ENCODE results near the gene HK1.

HK1 gene

GRCh38 chr10:69278446-69278963 is at the start of gene HK1:
Gene HK1, plus strand, starts transcription at chr10:69278496.
- Histone ChIP-seq H3K9me3 (ENCODE audit: control insufficient read depth, low read length) (no peaks in the 10 kb centered on the region), H3K27me3 (ENCODE audit: control insufficient read depth, insufficient read depth, low read length) (no peaks in the 10 kb centered on the region), H3K4me2 (ENCODE audit: low read length) (no peak within 1 kb of the TSS), H3K79me2 (no peaks in the 10 kb centered on the region), H3K9ac (no peak within 1 kb of the TSS), H3K4me3 (ENCODE audit: low read depth, low read length) (no peak within 1 kb of the TSS), H3K27ac (no peak within 1 kb of the TSS), H3K4me1 (no peaks in the 10 kb centered on the region), H3K36me3 (ENCODE audit: control insufficient read depth, insufficient read depth, low read length) (no peaks in the 10 kb centered on the region), H2AFZ (no peak within 1 kb of the TSS)
- TF ChIP-seq CTCF (IDR thresholded peaks at IDR 0.05) = no peak

- H3K4me2 ChIP-seq (ENCODE audit: low read length) = no peak overlapping the region
- H3K27me3 ChIP-seq (ENCODE audit: control insufficient read depth, insufficient read depth, low read length) = no peaks in the 10 kb centered on the region
- no peak overlapping the region for H3K27ac ChIP-seq
- no peaks in the 10 kb centered on the region for H3K9me3 ChIP-seq (ENCODE audit: control insufficient read depth, low read length)
- no peak overlapping the region for H3K4me3 ChIP-seq (ENCODE audit: low read depth, low read length)
- no peak overlapping the region for H3K9ac ChIP-seq
- H3K4me1 ChIP-seq = no peaks in the 10 kb centered on the region
- H3K36me3 ChIP-seq (ENCODE audit: control insufficient read depth, insufficient read depth, low read length) = no peaks in the 10 kb centered on the region
- H3K79me2 ChIP-seq = no peaks in the 10 kb centered on the region
- peak overlapping the region; percentile 17 for H2AFZ ChIP-seq
- no peak for TF ChIP-seq CTCF (IDR thresholded peaks at IDR 0.05)
Measured at GRCh38 chr10:69229616-69229916, 48.7 kb upstream of the HK1 start.

GRCh38 chr10:69230128-69230527 is 48.2 kb upstream of the HK1 start:
- peak overlapping the region; percentile 17 for H2AFZ ChIP-seq
- no peak overlapping the region for H3K27ac ChIP-seq
- H3K9ac ChIP-seq = no peak overlapping the region
- no peaks in the 10 kb centered on the region for H3K36me3 ChIP-seq (ENCODE audit: control insufficient read depth, insufficient read depth, low read length)
- no peak overlapping the region for H3K4me3 ChIP-seq (ENCODE audit: low read depth, low read length)
- no peaks in the 10 kb centered on the region for H3K9me3 ChIP-seq (ENCODE audit: control insufficient read depth, low read length)
- H3K4me2 ChIP-seq (ENCODE audit: low read length) = no peak overlapping the region
- H3K79me2 ChIP-seq = no peaks in the 10 kb centered on the region
- H3K27me3 ChIP-seq (ENCODE audit: control insufficient read depth, insufficient read depth, low read length) = no peaks in the 10 kb centered on the region
- TF ChIP-seq CTCF (IDR thresholded peaks at IDR 0.05) = no peak
- no peaks in the 10 kb centered on the region for H3K4me1 ChIP-seq

- Histone ChIP-seq H3K36me3 (ENCODE audit: control insufficient read depth, insufficient read depth, low read length) (no peaks in the 10 kb centered on the region), H2AFZ (no peak overlapping the region), H3K4me1 (no peaks in the 10 kb centered on the region), H3K4me3 (ENCODE audit: low read depth, low read length) (no peak overlapping the region), H3K27ac (no peak overlapping the region), H3K27me3 (ENCODE audit: control insufficient read depth, insufficient read depth, low read length) (no peaks in the 10 kb centered on the region), H3K4me2 (ENCODE audit: low read length) (no peak overlapping the region), H3K9ac (no peak overlapping the region), H3K79me2 (no peaks in the 10 kb centered on the region), H3K9me3 (ENCODE audit: control insufficient read depth, low read length) (no peaks in the 10 kb centered on the region)
- TF ChIP-seq CTCF (IDR thresholded peaks at IDR 0.05) = no peak
Measured at GRCh38 chr10:69232252-69232651, 46.0 kb upstream of the HK1 start.

- TF ChIP-seq CTCF (IDR thresholded peaks at IDR 0.05) = no peak
- Histone ChIP-seq H3K4me2 (ENCODE audit: low read length) (no peak overlapping the region), H3K4me3 (ENCODE audit: low read depth, low read length) (no peak overlapping the region), H3K36me3 (ENCODE audit: control insufficient read depth, insufficient read depth, low read length) (no peaks in the 10 kb centered on the region), H3K27ac (no peak overlapping the region), H3K4me1 (no peaks in the 10 kb centered on the region), H3K27me3 (ENCODE audit: control insufficient read depth, insufficient read depth, low read length) (no peaks in the 10 kb centered on the region), H3K9ac (no peak overlapping the region), H3K9me3 (ENCODE audit: control insufficient read depth, low read length) (no peaks in the 10 kb centered on the region), H3K79me2 (no peaks in the 10 kb centered on the region), H2AFZ (no peak overlapping the region)
Measured at GRCh38 chr10:69232736-69233480, 45.4 kb upstream of the HK1 start.

Measured in parathyroid adenoma (tissue), 2 donors.